ENCODE data around the gene HOXB13. TPM values are rescaled to one million over a fixed set of nuclear protein-coding genes. Genes with fewer than 3 reads are reported as not detected.
"Not testable (repeated sequence)": the region's sequence is repeated elsewhere in the genome, so short reads cannot be mapped to it uniquely, and the experiment has no call there.

The HOXB13 gene
- total RNA-seq, 1 donor from 2014 or later, result not detected

- DNase-seq, result no peak
These were observed 2.2 kb downstream of the HOXB13 start for GRCh38 chr17:48726114-48726915.

GRCh38 chr17:48725288-48726064, 3.1 kb downstream of the HOXB13 start:
- DNase-seq, result no peak

- no peak for DNase-seq
These were observed 3.6 kb downstream of the HOXB13 start for GRCh38 chr17:48725004-48725287.

- DNase-seq, result peak; percentile 51
These were observed 4.1 kb downstream of the HOXB13 start for GRCh38 chr17:48724251-48725003.

- DNase-seq, result no peak
These were observed 4.9 kb downstream of the HOXB13 start for GRCh38 chr17:48723423-48724250.

GRCh38 chr17:48722915-48723422, 5.6 kb downstream of the HOXB13 start, which contains the start of gene PRAC2:
TSS of gene PRAC2 (plus strand) at chr17:48723185. CDS start at chr17:48724411, 1,226 bp downstream.
- no peak for DNase-seq

- DNase-seq, result no peak
These were observed 6.2 kb downstream of the HOXB13 start, which contains the start of gene PRAC1 for GRCh38 chr17:48722201-48722907. TSS of gene PRAC1 (minus strand) at chr17:48722518. CDS start at chr17:48722392, 126 bp downstream.

DNA sequence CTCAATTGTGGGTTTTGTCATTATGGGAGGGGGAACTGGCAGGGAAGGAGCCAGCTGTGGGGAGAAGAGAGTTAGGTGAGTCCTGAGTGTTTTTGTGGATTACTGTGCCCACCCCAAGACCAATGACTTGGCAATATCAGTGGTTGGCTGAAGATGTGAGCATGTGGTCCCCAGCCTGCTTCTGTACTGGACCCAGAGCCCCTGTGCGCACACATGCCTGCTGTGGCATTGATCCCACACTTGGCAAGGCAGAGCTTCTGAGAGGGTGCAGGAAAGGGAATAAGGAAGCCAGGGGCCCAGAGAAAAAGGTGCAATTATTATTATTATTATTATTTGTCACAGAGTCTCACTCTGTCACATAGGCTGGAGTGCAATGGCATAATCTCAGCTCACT, 7.5 kb downstream of the HOXB13 start:
- no peak for DNase-seq

GRCh38 chr17:48720266-48721008, 8.1 kb downstream of the HOXB13 start:
- no peak for DNase-seq

DNA sequence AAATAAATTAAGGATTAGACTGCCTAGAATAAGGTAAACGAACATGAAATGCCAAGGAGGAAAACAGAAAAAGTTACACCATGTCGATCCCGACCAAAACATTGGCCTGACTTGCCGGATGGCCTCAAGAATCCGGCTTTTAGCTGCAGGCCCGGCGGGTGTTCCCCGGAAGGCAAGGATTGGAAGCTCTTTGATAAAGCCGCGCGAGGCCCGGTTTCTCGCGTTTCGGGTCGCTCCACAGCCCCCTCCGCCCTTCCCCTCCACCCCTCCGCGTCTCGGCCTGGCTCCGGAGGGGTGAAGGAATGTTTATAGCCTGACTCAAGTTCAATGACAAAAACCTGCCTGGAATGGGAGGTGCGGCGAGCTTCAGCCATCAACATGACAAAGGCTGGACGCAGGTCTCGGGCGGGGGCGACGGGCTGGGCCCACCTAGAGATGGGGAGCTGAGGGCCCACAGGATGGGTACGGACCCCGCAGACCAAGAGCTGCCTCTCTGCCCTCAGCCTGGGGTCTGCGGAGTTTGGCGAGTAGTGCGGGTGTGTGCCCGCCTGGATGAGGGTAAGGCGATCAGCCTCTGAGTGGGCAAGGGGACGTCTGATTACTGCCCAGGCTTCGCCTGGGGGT, 8.8 kb downstream of the HOXB13 start:
- DNase-seq, result no peak

DNA sequence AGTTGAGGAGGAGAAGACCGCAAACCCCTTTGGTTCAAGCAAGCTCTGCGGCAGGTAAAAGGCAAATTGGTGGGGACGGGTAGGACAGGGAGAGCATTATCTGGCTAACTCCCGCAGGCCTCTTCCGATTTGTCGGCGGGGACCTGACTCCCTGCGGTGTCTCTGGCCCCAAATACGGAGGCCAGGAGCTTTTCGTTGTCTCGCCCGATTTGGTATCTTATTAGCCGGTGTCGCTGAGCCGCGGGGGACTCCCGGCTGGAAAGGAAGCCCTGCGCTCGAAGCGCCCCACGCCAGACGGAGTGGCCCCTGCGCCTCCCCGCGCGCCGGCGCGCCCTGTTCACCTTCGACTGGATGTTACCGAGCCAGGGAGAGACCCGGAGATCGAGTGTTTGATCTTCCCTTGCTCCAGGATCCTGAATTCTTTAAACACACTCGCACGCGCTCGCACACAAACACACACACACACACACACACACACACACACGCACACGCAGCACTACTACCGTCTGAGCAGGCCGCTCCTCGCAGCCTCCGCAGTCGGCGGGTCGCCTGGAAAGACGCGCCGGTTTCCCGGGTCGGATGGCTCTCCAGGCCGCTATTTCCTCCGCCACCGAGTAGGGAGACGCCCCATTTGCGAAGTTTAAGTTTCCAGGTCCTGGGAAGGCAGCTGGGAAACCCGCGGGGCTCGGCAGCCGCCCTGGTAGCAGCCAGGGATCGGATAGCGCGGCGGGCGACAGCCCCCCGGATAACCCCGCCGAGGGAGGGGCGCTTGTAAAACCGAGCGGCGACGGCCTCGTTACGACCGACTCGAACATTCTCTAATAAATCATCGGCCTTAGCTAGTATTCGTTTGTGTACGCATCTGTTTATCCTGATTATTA, 9.5 kb downstream of the HOXB13 start:
- no peak for DNase-seq

DNA sequence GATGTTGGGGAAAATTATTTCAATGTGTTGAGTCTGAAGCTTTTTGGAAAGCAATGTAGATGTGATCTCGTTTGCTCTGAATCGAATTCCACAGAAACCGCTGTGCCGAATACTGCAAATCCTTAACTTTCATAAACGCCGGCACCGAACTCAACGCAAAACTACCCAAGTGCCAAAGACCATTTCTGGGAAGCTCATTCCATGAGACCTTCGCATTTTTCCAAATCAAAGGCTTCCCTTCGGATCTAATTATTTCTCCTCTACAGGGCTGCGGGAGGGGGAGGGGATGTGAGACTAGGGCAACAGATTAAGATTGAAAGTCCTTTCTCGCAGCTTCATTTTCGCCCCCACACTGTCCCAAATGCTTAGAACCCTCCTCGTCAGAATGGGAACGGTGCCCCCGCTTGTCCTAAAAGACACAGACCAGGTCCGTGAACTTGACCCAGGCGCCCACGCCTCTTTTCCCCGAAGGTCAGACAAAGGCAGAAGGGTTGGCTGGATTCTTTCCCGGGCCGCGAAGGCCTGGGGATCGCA, 10.3 kb downstream of the HOXB13 start:
- no peak for DNase-seq

DNA sequence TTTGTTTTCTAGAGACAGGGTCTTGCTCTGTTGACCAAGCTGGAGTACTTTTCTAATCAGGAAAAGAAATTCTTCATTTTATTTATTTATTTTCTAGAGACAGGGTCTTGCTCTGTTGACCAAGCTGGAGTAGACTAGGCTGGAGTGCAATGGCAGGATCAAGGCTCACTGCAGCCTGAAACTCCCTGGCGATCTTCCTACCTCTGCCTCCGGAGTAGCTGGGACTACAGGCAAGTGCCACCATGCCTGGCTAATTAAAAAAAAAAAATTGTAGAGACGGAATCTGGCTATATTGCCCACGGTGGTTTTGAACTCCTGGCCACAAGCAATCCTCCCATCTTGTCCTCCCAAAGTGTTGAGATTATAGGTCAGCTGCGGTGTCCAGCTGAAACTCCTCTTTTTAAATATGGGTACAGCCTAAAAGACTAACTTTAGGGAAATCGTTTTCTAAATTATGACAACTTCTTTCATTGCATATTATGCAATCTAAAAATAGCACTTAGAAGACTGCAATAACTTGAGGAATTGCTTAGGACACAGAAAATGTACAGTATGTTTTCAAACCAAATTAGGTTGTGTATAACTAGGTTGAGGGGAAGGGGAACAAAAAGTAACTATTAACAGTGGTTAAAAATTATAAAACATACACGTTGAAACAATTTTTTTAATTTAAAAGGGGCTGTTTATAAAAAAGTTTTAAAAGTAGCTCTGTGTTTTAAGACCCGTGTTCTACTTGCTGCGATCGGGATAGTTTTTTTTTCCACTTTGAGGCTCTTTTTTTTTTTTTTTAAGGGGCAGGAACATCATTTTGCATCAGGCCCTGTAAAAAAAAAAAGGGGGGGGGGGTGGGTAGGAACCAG, 11.0 kb downstream of the HOXB13 start:
- no peak for DNase-seq

GRCh38 chr17:48716549-48716948, 12.0 kb downstream of the HOXB13 start:
- not testable (repeated sequence) for DNase-seq

DNA sequence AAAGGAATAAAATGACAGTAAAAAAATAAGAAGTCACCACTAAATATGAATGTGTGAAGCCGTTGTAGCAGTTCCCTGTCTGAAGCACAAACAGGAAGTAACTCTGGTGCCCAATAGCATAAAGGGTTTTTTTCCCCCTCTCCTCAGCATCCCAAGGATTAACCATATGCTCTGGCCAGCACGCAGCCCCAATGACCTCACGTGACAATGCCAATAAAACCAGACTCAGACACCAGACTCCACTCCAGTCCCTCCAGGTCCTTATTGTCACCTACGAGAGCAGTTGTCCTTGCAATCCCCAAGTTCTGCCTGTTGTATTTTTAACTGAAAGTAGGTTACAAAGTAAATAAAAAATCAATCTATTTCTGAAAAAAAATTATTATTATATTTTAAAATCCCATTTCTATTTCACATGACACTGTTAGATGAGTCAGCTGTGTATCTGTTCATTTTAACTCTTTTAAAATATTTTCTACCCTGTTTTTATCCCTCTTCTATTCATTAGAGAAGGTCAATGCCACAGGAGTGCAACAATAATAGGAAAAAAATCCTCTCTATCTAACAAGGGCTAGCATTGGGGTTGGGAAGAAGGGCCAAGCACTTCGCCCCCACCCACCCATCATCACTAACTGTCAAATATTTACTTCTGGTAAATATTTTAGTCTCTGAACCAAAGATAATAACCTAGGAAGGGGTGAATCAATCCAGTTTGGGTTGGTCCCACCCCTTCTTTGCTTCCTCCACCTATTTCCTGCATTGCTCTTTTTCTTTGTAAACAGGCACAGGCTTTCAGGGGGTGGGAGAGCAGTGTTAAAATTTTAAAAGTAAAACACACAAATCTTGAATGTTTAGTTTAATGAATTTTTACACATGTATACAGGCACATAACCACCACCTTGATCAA, 12.8 kb downstream of the HOXB13 start:
- no peak for DNase-seq

GRCh38 chr17:48711128-48711527, 17.4 kb downstream of the HOXB13 start:
- no peak for DNase-seq
